A673 (cell line): ENCODE measurements around the gene COL20A1.

Source experiments
- CTCF ChIP-seq: fragments of 300-800, 200-600 bp; sonication (generic); conservative IDR thresholded peaks from 2 replicates; pipeline ENCODE4 v1.5.1; 2017; ENCODE audit warnings: low read depth, mild to moderate bottlenecking, antibody characterized with exemption, low read length, moderate library complexity, mixed read lengths
- EZH2 ChIP-seq: fragments of 200-600 bp; sonication (generic); IDR thresholded peaks from 2 replicates; pipeline ENCODE4 v1.6.1; 2017; ENCODE audit warnings: borderline replicate concordance, low read depth, mild to moderate bottlenecking, mixed read lengths, antibody characterized with exemption, low read length; ENCODE audit not compliant: poor library complexity, severe bottlenecking

GRCh38 chr20:63268256-63268655 is 24.7 kb upstream of the COL20A1 start:
- TF ChIP-seq CTCF (no peak), EZH2 (no peak)
